H9 (cell line): ENCODE measurements around the gene CLNS1A. TPM values are rescaled to one million over a fixed set of nuclear protein-coding genes. Genes with fewer than 3 reads are reported as not detected.
A peak's percentile ranks its signal among the peaks of the same experiment; 100 is the strongest.

Experiments used
- DNase-seq: peaks from one replicate; pipeline ENCODE4 v3.0.0-alpha.2; 2017
- H2AFZ ChIP-seq: one replicate; pipeline ENCODE4 v1.6.1; 2013; ENCODE audit warnings: mild to moderate bottlenecking, low read length, control low read depth, moderate library complexity
- H2AK5ac ChIP-seq: 2 replicates; pipeline ENCODE4 v1.6.1; 2013; ENCODE audit warnings: low read length, control low read depth, mixed read lengths; ENCODE audit not compliant: insufficient read length
- H2BK120ac ChIP-seq: one replicate; pipeline ENCODE4 v1.6.1; 2013; ENCODE audit warnings: low read depth, mild to moderate bottlenecking, low read length, control low read depth, inconsistent platforms; ENCODE audit not compliant: poor library complexity, severe bottlenecking
- H2BK12ac ChIP-seq: 2 replicates; pipeline ENCODE4 v1.6.1; 2013; ENCODE audit warnings: low read length, control low read depth, mixed read lengths, low read depth; ENCODE audit not compliant: insufficient read length
- H2BK15ac ChIP-seq: 2 replicates; pipeline ENCODE4 v1.6.1; 2013; ENCODE audit warnings: low read depth, low read length, control low read depth
- H2BK20ac ChIP-seq: one replicate; pipeline ENCODE4 v1.6.1; 2013; ENCODE audit warnings: low read depth, mild to moderate bottlenecking, low read length, control low read depth, inconsistent platforms; ENCODE audit not compliant: poor library complexity, severe bottlenecking
- H2BK5ac ChIP-seq: 2 replicates; pipeline ENCODE4 v1.6.1; 2013; ENCODE audit warnings: low read length, control low read depth, mixed read lengths; ENCODE audit not compliant: insufficient read length
- H3K14ac ChIP-seq: 2 replicates; pipeline ENCODE4 v1.6.1; 2013; ENCODE audit warnings: low read length, control low read depth; ENCODE audit not compliant: insufficient read depth
- H3K18ac ChIP-seq: 2 replicates; pipeline ENCODE4 v1.6.1; 2013; ENCODE audit warnings: low read depth, mild to moderate bottlenecking, mixed read lengths, low read length, control low read depth; ENCODE audit not compliant: insufficient read length
- H3K23ac ChIP-seq: 2 replicates; pipeline ENCODE4 v1.6.1; 2013; ENCODE audit warnings: low read length, control low read depth, mixed read lengths, low read depth; ENCODE audit not compliant: insufficient read length
- H3K23me2 ChIP-seq: 2 replicates; pipeline ENCODE4 v1.6.1; 2013; ENCODE audit warnings: low read depth, mild to moderate bottlenecking, mixed read lengths, low read length, control low read depth; ENCODE audit not compliant: insufficient read length, poor library complexity, severe bottlenecking
- H3K27ac ChIP-seq: 2 replicates; pipeline ENCODE4 v1.5.1; 2013; ENCODE audit warnings: low read length, control low read depth, mixed read lengths, low read depth; ENCODE audit not compliant: insufficient read length
- H3K27me3 ChIP-seq: 2 replicates; pipeline ENCODE4 v1.6.1; 2013; ENCODE audit warnings: low read length, control low read depth, inconsistent platforms; ENCODE audit not compliant: insufficient read depth
- H3K4ac ChIP-seq: 2 replicates; pipeline ENCODE4 v1.6.1; 2013; ENCODE audit warnings: low read depth, mild to moderate bottlenecking, control low read depth, inconsistent platforms, low read length, moderate library complexity
- H3K4me1 ChIP-seq: 2 replicates; pipeline ENCODE4 v1.6.1; 2013; ENCODE audit warnings: low read length, control low read depth, inconsistent platforms; ENCODE audit not compliant: insufficient read depth
- H3K4me2 ChIP-seq: 2 replicates; pipeline ENCODE4 v1.6.1; 2013; ENCODE audit warnings: low read length, control low read depth, mixed read lengths; ENCODE audit not compliant: insufficient read length, insufficient read depth
- H3K56ac ChIP-seq: 2 replicates; pipeline ENCODE4 v1.6.1; 2013; ENCODE audit warnings: low read depth, mild to moderate bottlenecking, mixed read lengths, low read length, control low read depth; ENCODE audit not compliant: insufficient read length
- H3K79me1 ChIP-seq: 2 replicates; pipeline ENCODE4 v1.6.1; 2013; ENCODE audit warnings: low read depth, mild to moderate bottlenecking, moderate library complexity, low read length, control low read depth, inconsistent platforms; ENCODE audit not compliant: insufficient read depth, poor library complexity, severe bottlenecking
- H3K79me2 ChIP-seq: 2 replicates; pipeline ENCODE4 v1.6.1; 2013; ENCODE audit warnings: low read length, control low read depth, inconsistent platforms; ENCODE audit not compliant: insufficient read depth
- H3K9ac ChIP-seq: 2 replicates; pipeline ENCODE4 v1.6.1; 2013; ENCODE audit warnings: low read length, control low read depth, mixed read lengths; ENCODE audit not compliant: insufficient read length; ENCODE audit errors: extremely low read depth
- H3K9me3 ChIP-seq: one replicate; pipeline ENCODE4 v1.6.1; 2013; ENCODE audit warnings: low read depth, low read length, inconsistent platforms; ENCODE audit not compliant: control insufficient read depth
- H3T11ph ChIP-seq: one replicate; pipeline ENCODE4 v1.6.1; 2013; ENCODE audit warnings: mild to moderate bottlenecking, low read length, control low read depth, inconsistent platforms
- H4K20me1 ChIP-seq: one replicate; pipeline ENCODE4 v1.6.1; 2013; ENCODE audit not compliant: control insufficient read depth, insufficient read length, insufficient read depth
- H4K5ac ChIP-seq: 2 replicates; pipeline ENCODE4 v1.6.1; 2013; ENCODE audit warnings: low read depth, mild to moderate bottlenecking, mixed read lengths, low read length, control low read depth; ENCODE audit not compliant: insufficient read length
- H4K8ac ChIP-seq: replicated peaks from 2 replicates; pipeline ENCODE4 v1.6.1; 2013; ENCODE audit warnings: low read length, control low read depth, mixed read lengths, low read depth; ENCODE audit not compliant: insufficient read length
- H4K91ac ChIP-seq: 2 replicates; pipeline ENCODE4 v1.6.1; 2013; ENCODE audit warnings: low read depth, mild to moderate bottlenecking, moderate library complexity, mixed read lengths, low read length, control low read depth; ENCODE audit not compliant: insufficient read length
- H3K27ac Mint-ChIP-seq, 3 experiments: 2 replicates in 2 of 3; 3 replicates in 1 of 3; pipeline ENCODE4 v1.8.0; 2020 to 2021; ENCODE audit warnings: mixed read lengths in 3 of 3, mild to moderate bottlenecking in 1 of 3, moderate library complexity in 1 of 3
- H3K27me3 Mint-ChIP-seq: 2 replicates; pipeline ENCODE4 v1.8.0; 2021; ENCODE audit warnings: low read depth, mild to moderate bottlenecking, moderate library complexity, mixed read lengths
- H3K36me3 Mint-ChIP-seq, 3 experiments: 2 replicates in 2 of 3; 3 replicates in 1 of 3; pipeline ENCODE4 v1.8.0; 2020 to 2021; ENCODE audit warnings: low read depth in 3 of 3, mixed read lengths in 3 of 3; ENCODE audit not compliant: insufficient read depth in 1 of 3
- H3K4me1 Mint-ChIP-seq, 2 experiments: 2 replicates each; pipeline ENCODE4 v1.8.0; 2020; ENCODE audit warnings: mixed read lengths in 2 of 2
- H3K4me3 Mint-ChIP-seq, 2 experiments: 2 replicates in 1 of 2; 3 replicates in 1 of 2; pipeline ENCODE4 v1.8.0; 2020 to 2021; ENCODE audit warnings: mild to moderate bottlenecking in 2 of 2, mixed read lengths in 2 of 2, moderate library complexity in 1 of 2
- H3K9me3 Mint-ChIP-seq, 2 experiments: 2 replicates in 1 of 2; 3 replicates in 1 of 2; pipeline ENCODE4 v1.8.0; 2020; ENCODE audit warnings: mild to moderate bottlenecking in 2 of 2, mixed read lengths in 2 of 2, moderate library complexity in 1 of 2
- WGBS: extraction: QIAGEN DNeasy Blood & Tissue Kit; methylation state at CpG from one replicate; pipeline ENCODE4 v1.1.7; 2013; ENCODE audit warnings: missing lambda C conversion rate, low lambda C conversion rate, mixed read lengths; ENCODE audit not compliant: insufficient read length; ENCODE audit errors: extremely low coverage; 5-methylcytosine and 5-hydroxymethylcytosine counted together
- total RNA-seq: library from RNA; stranded (reverse); gene quantifications from 2 replicates; pipeline ENCODE4 v1.2.1, GENCODE V29; 2021
- TF ChIP-seq, protein P1 (sequence below): fragments of 200-600 bp; sonication (generic); conservative IDR thresholded peaks from 3 replicates; pipeline ENCODE4 v1.8.0; 2021; ENCODE audit warnings: antibody characterized with exemption, mild to moderate bottlenecking

The CLNS1A gene
- total RNA-seq, 1 experiment from 2014 or later = 165 TPM

DNA sequence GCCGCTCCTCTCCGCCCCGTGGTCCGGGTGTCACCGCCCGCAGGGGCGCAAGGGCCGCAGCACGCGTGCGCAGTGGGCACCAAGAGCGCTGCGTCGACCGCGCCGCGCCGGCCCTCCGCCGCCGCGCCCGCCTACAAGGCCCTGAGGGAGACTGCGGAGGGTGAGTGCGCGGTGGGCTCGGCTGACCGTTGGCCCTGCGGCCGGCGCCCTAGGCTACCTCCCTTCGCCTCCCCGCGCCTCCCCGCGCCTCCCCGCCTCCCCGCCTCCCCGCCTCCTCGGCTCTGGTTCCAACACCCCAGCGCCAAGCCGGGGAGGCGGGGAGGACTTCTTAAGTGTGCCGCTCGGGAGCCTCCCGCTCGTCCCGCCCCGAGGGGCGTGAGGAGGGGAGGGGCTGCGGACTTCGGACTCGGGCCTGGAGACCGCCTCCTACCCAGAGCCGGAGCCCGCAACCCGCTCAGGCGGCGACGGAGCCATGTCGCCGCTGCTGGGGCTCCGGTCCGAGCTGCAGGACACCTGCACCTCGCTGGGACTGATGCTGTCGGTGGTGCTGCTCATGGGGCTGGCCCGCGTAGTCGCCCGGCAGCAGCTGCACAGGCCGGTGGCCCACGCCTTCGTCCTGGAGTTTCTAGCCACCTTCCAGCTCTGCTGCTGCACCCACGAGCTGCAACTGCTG lies 47.9 kb downstream of the CLNS1A start, which contains the start of gene AQP11:
Gene AQP11 (plus strand): TSS at position 433 of the 673 bp plus-strand sequence. CDS start 40 bp downstream, at position 473.
- TF ChIP-seq, protein P1, sequence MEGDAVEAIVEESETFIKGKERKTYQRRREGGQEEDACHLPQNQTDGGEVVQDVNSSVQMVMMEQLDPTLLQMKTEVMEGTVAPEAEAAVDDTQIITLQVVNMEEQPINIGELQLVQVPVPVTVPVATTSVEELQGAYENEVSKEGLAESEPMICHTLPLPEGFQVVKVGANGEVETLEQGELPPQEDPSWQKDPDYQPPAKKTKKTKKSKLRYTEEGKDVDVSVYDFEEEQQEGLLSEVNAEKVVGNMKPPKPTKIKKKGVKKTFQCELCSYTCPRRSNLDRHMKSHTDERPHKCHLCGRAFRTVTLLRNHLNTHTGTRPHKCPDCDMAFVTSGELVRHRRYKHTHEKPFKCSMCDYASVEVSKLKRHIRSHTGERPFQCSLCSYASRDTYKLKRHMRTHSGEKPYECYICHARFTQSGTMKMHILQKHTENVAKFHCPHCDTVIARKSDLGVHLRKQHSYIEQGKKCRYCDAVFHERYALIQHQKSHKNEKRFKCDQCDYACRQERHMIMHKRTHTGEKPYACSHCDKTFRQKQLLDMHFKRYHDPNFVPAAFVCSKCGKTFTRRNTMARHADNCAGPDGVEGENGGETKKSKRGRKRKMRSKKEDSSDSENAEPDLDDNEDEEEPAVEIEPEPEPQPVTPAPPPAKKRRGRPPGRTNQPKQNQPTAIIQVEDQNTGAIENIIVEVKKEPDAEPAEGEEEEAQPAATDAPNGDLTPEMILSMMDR = no peak

More for the DNA sequence above, 47.9 kb downstream of the CLNS1A start, which contains the start of gene AQP11:
- Histone ChIP-seq H3K18ac (no peak within 1 kb of the TSS), H3K9ac (no peak within 1 kb of the TSS), H3K27ac (no peak within 1 kb of the TSS), H3K79me1 (no peaks in the 10 kb centered on the region), H3K4me2 (peak within 1 kb of the TSS; percentile 68), H4K20me1 (no peaks in the 10 kb centered on the region), H3K56ac (no peak within 1 kb of the TSS), H2BK15ac (no peak within 1 kb of the TSS), H2BK12ac (no peak within 1 kb of the TSS), H3K79me2 (no peaks in the 10 kb centered on the region), H2BK5ac (no peak within 1 kb of the TSS), H3K14ac (no peak within 1 kb of the TSS), H3T11ph (no peak within 1 kb of the TSS), H3K27me3 (no peaks in the 10 kb centered on the region; the same call in 1 of the 2 replicates), H3K4ac (no peak within 1 kb of the TSS), H3K4me1 (no peaks in the 10 kb centered on the region), H3K23me2 (peaks cover 7% of the 10 kb centered on the region), H2AFZ (no peak within 1 kb of the TSS), H4K91ac (no peak within 1 kb of the TSS), H2BK20ac (no peak within 1 kb of the TSS), H3K23ac (no peak within 1 kb of the TSS), H2AK5ac (no peak within 1 kb of the TSS), H4K8ac (no peak within 1 kb of the TSS), H4K5ac (no peak within 1 kb of the TSS), H3K9me3 (no peaks in the 10 kb centered on the region), H2BK120ac (no peak within 1 kb of the TSS)
- peaks cover 1 to 7% (median 5%) of the 10 kb centered on the region in 3 experiments; a peak in 6 of 7 replicates for H3K36me3 Mint-ChIP-seq
- no CpG with 5 or more reads among the region's 75 CpGs for WGBS
- H3K27me3 Mint-ChIP-seq = peaks cover 28% of the 10 kb centered on the region
- DNase-seq = peak; percentile 92
- peaks cover 10 to 15% of the 10 kb centered on the region in 2 experiments for H3K4me1 Mint-ChIP-seq
- peak within 1 kb of the TSS in 1 of 3 experiments; percentile 75; a peak in 3 of 7 replicates for H3K27ac Mint-ChIP-seq
- peaks cover 0 to 16% of the 10 kb centered on the region in 2 experiments; a peak in 4 of 5 replicates for H3K9me3 Mint-ChIP-seq
- peak within 1 kb of the TSS; percentile 82 to 93 for H3K4me3 Mint-ChIP-seq
